Right lobe of liver (tissue), 4 donors: ENCODE measurements around the gene TAS2R4.

Experiments
- POLR2A ChIP-seq: fragments of 450-650 bp; IDR thresholded peaks from one replicate; pipeline ENCODE4 v1.6.1; 2017; ENCODE audit warnings: antibody characterized with exemption, mild to moderate bottlenecking
- TF ChIP-seq, protein P1 (sequence below), 4 donors: fragments of 200-600 bp in 3 of 4; fragments of 450-650 bp in 1 of 4; IDR thresholded peaks; one replicate each; pipeline versions ENCODE4 v1.5.1 to v1.8.0; 2016 to 2022; ENCODE audit warnings: antibody characterized with exemption in 4 of 4, mild to moderate bottlenecking in 2 of 4
- donor health status: DM: no; HTN: no; CAD: no.
- donor health status: DM: no; HTN: no; CAD: no.
- donor health status: DM: no; HTN: yes; CAD: no.

DNA sequence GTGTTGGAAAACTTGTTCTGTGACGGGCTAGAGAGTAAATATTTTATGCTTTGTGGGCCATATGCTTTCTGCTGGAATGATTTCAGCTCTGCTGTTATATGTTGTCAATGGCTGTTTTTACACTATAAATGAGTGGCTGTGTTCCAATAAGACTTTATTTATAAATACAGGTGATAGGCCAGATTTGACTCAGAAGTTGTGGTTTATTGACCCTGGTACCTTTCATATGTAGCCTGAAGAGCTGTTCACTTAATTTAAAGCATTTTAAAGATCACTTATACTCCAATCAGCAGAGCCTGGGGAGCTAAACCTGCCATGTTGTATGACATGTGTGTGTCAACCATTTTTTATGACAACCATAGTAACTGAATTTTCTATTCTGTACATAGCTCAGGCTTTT lies 47.5 kb upstream of the TAS2R4 start:
- TF ChIP-seq, protein P1, sequence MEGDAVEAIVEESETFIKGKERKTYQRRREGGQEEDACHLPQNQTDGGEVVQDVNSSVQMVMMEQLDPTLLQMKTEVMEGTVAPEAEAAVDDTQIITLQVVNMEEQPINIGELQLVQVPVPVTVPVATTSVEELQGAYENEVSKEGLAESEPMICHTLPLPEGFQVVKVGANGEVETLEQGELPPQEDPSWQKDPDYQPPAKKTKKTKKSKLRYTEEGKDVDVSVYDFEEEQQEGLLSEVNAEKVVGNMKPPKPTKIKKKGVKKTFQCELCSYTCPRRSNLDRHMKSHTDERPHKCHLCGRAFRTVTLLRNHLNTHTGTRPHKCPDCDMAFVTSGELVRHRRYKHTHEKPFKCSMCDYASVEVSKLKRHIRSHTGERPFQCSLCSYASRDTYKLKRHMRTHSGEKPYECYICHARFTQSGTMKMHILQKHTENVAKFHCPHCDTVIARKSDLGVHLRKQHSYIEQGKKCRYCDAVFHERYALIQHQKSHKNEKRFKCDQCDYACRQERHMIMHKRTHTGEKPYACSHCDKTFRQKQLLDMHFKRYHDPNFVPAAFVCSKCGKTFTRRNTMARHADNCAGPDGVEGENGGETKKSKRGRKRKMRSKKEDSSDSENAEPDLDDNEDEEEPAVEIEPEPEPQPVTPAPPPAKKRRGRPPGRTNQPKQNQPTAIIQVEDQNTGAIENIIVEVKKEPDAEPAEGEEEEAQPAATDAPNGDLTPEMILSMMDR (IDR thresholded peaks at IDR 0.05), result no peak
- TF ChIP-seq POLR2A, result no peak
